ENCODE data around the gene ZFP36L1. TPM values are rescaled to one million over a fixed set of nuclear protein-coding genes. Genes with fewer than 3 reads are reported as not detected.

The ZFP36L1 gene
- total RNA-seq, 1 donor from 2014 or later, result 144 TPM

DNA sequence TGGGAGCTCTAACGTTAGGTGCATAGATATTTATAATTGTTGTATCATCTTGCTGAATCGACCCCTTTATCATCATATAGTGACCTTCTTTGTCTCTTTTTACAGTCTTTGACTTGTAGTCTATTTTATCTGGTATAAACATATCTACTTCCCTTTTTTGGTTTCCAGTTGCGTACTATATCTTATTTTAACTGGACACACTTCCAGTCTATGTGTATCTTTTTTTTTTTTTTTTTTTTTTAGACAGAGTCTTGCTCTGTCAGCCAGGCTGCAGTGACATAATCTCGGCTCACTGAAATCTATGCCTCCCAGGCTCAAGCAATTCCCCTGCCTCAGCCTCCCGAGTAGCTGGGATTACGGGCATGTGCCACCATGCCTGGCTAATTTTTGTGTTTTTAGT is 41.9 kb upstream of the ZFP36L1 start:
- H3K27me3 ChIP-seq (ENCODE audit: control insufficient read depth, insufficient read depth, low read length), result no peaks in the 10 kb centered on the region
- no peak for DNase-seq (ENCODE audit: low read depth)
- TF ChIP-seq, protein P1, sequence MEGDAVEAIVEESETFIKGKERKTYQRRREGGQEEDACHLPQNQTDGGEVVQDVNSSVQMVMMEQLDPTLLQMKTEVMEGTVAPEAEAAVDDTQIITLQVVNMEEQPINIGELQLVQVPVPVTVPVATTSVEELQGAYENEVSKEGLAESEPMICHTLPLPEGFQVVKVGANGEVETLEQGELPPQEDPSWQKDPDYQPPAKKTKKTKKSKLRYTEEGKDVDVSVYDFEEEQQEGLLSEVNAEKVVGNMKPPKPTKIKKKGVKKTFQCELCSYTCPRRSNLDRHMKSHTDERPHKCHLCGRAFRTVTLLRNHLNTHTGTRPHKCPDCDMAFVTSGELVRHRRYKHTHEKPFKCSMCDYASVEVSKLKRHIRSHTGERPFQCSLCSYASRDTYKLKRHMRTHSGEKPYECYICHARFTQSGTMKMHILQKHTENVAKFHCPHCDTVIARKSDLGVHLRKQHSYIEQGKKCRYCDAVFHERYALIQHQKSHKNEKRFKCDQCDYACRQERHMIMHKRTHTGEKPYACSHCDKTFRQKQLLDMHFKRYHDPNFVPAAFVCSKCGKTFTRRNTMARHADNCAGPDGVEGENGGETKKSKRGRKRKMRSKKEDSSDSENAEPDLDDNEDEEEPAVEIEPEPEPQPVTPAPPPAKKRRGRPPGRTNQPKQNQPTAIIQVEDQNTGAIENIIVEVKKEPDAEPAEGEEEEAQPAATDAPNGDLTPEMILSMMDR (IDR thresholded peaks at IDR 0.05; ENCODE audit: insufficient read depth, low read length, poor library complexity, severe bottlenecking), result no peak
- no peak overlapping the region for H3K4me3 ChIP-seq (ENCODE audit: low read depth, low read length)
- no peaks in the 10 kb centered on the region for H3K36me3 ChIP-seq (ENCODE audit: control insufficient read depth, insufficient read depth, low read length)

DNA sequence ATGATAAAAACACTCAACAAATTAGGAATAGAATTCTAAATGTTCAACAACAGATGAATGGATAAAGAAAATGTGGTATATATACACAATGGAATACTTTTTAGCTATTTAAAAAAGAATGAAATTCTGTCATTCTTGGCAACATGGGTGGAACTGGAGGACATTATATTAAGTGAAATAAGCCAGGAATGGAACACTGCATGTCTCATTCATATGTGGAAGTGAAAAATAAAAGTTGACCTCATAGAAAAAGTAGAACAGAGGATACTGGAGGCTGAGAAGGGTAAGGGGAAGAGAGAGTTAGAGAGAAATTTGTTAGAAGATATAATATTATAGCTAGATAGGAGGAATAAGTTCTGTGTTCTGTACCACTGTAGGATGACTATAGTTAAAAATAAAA is 35.8 kb upstream of the ZFP36L1 start:
- DNase-seq (ENCODE audit: low read depth), result no peak
- Histone ChIP-seq H3K36me3 (ENCODE audit: control insufficient read depth, insufficient read depth, low read length) (no peaks in the 10 kb centered on the region), H3K27me3 (ENCODE audit: control insufficient read depth, insufficient read depth, low read length) (no peaks in the 10 kb centered on the region), H3K4me3 (ENCODE audit: low read depth, low read length) (no peak overlapping the region)
- TF ChIP-seq, protein P1 (IDR thresholded peaks at IDR 0.05; ENCODE audit: insufficient read depth, low read length, poor library complexity, severe bottlenecking), result no peak

DNA sequence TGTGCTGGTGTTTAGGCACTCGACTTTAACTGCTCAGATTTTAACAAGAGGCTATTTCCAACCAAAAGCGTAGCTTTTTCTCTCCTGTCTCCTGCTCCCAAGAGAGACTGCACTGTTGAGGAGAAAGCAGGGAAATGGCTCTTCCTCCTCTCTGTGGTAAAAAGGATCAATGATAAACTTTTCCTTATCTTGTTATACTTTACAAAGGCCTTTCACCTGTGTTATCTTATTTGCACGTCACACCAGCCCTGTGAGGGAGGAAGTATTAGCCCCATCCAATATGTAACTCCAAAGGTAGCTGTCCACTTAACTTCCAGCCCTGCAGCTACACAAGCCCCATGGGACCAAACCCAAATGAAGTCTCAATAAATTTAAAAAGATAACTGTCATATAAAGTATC is 32.9 kb upstream of the ZFP36L1 start:
- no peak for DNase-seq (ENCODE audit: low read depth)
- Histone ChIP-seq H3K27me3 (ENCODE audit: control insufficient read depth, insufficient read depth, low read length) (no peaks in the 10 kb centered on the region), H3K4me3 (ENCODE audit: low read depth, low read length) (no peak overlapping the region), H3K36me3 (ENCODE audit: control insufficient read depth, insufficient read depth, low read length) (no peaks in the 10 kb centered on the region)
- TF ChIP-seq, protein P1 (IDR thresholded peaks at IDR 0.05; ENCODE audit: insufficient read depth, low read length, poor library complexity, severe bottlenecking), result no peak

DNA sequence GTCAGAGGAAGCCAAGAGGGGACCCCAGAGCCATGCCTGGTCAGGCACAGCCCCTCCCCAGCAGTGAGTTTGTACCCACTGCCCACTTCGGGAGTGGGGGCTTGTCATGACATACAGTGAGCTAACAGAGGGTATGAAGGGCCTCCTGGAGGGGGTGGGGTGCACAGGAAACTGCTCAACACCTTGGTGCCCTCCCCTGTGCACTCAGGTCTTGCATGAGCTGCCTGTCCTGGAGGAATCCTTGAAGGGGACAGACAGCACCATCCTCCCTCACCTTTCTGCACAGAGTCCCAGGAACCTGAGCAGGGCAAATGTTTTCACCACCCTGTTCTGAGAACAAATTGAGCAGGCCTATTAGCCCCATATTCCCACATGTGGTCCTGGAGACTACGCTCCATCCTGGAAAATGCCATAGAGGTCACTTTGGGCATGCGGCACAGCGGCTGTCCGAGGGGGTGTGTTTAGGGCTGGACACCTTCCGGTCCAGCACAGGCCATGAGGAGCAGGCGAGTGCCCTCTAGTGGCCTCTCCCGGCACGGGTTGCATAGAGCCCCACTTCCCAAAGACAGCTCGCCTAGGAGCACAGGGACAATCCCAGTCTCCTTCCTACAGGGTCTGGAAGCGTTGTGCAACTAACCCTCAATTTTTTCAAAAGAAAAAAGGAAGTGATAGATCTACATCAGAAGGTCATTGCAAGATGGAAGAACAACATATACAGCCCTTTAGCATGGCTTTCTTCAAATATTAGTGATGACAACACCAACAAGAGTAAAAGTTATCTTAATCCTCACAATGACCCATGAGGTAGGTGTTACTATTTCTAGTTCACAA is 31.9 kb upstream of the ZFP36L1 start:
- Histone ChIP-seq H3K27me3 (ENCODE audit: control insufficient read depth, insufficient read depth, low read length) (no peaks in the 10 kb centered on the region), H3K4me3 (ENCODE audit: low read depth, low read length) (no peak overlapping the region), H3K36me3 (ENCODE audit: control insufficient read depth, insufficient read depth, low read length) (no peaks in the 10 kb centered on the region)
- DNase-seq (ENCODE audit: low read depth), result no peak
- TF ChIP-seq, protein P1 (IDR thresholded peaks at IDR 0.05; ENCODE audit: insufficient read depth, low read length, poor library complexity, severe bottlenecking), result peak; percentile 92

DNA sequence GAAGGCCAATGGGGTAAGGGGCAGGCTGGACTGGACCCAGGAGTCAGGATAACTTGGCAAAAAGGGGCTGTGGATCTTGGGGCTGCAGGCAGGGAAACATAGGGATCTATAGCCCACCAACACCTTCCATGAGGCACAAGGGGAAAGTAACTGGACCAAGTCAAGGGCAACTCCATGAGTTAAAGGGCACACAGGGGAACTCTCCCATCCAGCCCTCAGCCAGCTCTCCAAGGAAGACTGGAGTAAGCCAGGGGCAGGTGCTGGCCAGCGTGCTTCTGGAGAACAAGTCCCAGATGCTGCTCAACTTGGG is 31.3 kb upstream of the ZFP36L1 start:
- TF ChIP-seq, protein P1 (IDR thresholded peaks at IDR 0.05; ENCODE audit: insufficient read depth, low read length, poor library complexity, severe bottlenecking), result no peak
- no peak for DNase-seq (ENCODE audit: low read depth)
- Histone ChIP-seq H3K36me3 (ENCODE audit: control insufficient read depth, insufficient read depth, low read length) (no peaks in the 10 kb centered on the region), H3K27me3 (ENCODE audit: control insufficient read depth, insufficient read depth, low read length) (no peaks in the 10 kb centered on the region), H3K4me3 (ENCODE audit: low read depth, low read length) (no peak overlapping the region)
